ENCODE measurements around the gene GKN2. TPM values are rescaled to one million over a fixed set of nuclear protein-coding genes. Genes with fewer than 3 reads are reported as not detected.

Gene GKN2
- total RNA-seq, 1 experiment from 2014 or later = not detected

GRCh38 chr2:68916226-68916625 is 36.5 kb downstream of the GKN2 start:
- Histone ChIP-seq H2AFZ (no peak overlapping the region), H3K27ac (no peak overlapping the region), H3K4me1 (replicated peaks; ENCODE audit: insufficient read depth) (0 out of 2 replicates have a peak, but pooled peaks cover 6% of the 10 kb centered on the region), H3K9me2 (ENCODE audit: insufficient read depth) (no peaks in the 10 kb centered on the region; the same call in 1 of the 2 replicates), H3F3A (ENCODE audit: insufficient read depth, low read depth) (no peaks in the 10 kb centered on the region), H3K27me3 (ENCODE audit: insufficient read depth, low read depth) (no peaks in the 10 kb centered on the region), H3K4me3 (no peak overlapping the region), H3K4me2 (no peak overlapping the region), H3K9me3 (ENCODE audit: insufficient read depth, low read depth) (no peaks in the 10 kb centered on the region), H3K79me2 (ENCODE audit: low read depth) (no peaks in the 10 kb centered on the region), H3K36me3 (ENCODE audit: low read depth) (no peaks in the 10 kb centered on the region), H4K20me1 (ENCODE audit: insufficient read depth) (no peaks in the 10 kb centered on the region)
- BruUV-seq (replicated peaks) = no TSS peak
- ChIA-PET CTCF (no interaction called here), POLR2A (ENCODE audit: unreplicated experiment) (no interaction called here)
- intact Hi-C loops (cut with micrococcal nuclease; ENCODE audit: unreplicated experiment) = no loop called here
- no peak for DNase-seq
- TF ChIP-seq EZH2 (IDR thresholded peaks at IDR 0.05; ENCODE audit: low read depth) (no peak), CTCF (conservative IDR thresholded peaks at IDR 0.05) (no peak)

- CTCF ChIA-PET = no interaction called here
- H3K36me3 ChIP-seq (ENCODE audit: low read depth) = no peaks in the 10 kb centered on the region
- intact Hi-C loops (cut with micrococcal nuclease; ENCODE audit: unreplicated experiment) = no loop called here
- TF ChIP-seq CTCF (conservative IDR thresholded peaks at IDR 0.05) (no peak), EZH2 (IDR thresholded peaks at IDR 0.05; ENCODE audit: low read depth) (no peak)
- no peaks in the 10 kb centered on the region; the same call in 1 of the 2 replicates for H3K9me2 ChIP-seq (ENCODE audit: insufficient read depth)
- H3F3A ChIP-seq (ENCODE audit: insufficient read depth, low read depth) = no peaks in the 10 kb centered on the region
- H3K4me3 ChIP-seq = no peak overlapping the region
- no peaks in the 10 kb centered on the region for H3K9me3 ChIP-seq (ENCODE audit: insufficient read depth, low read depth)
- no TSS peak for BruUV-seq (replicated peaks)
- no peak overlapping the region for H2AFZ ChIP-seq
- no peaks in the 10 kb centered on the region for H3K79me2 ChIP-seq (ENCODE audit: low read depth)
- POLR2A ChIA-PET (ENCODE audit: unreplicated experiment) = no interaction called here
- H3K27ac ChIP-seq = no peak overlapping the region
- DNase-seq = no peak
- H3K4me1 ChIP-seq (replicated peaks; ENCODE audit: insufficient read depth) = 0 out of 2 replicates have a peak, but pooled peaks cover 6% of the 10 kb centered on the region
- no peaks in the 10 kb centered on the region for H4K20me1 ChIP-seq (ENCODE audit: insufficient read depth)
- no peak overlapping the region for H3K4me2 ChIP-seq
- no peaks in the 10 kb centered on the region for H3K27me3 ChIP-seq (ENCODE audit: insufficient read depth, low read depth)
Observed at GRCh38 chr2:68915393-68915792, 37.3 kb downstream of the GKN2 start.

- Histone ChIP-seq H4K20me1 (ENCODE audit: insufficient read depth) (no peaks in the 10 kb centered on the region), H3K79me2 (ENCODE audit: low read depth) (no peaks in the 10 kb centered on the region), H2AFZ (no peak overlapping the region), H3F3A (ENCODE audit: insufficient read depth, low read depth) (peaks cover 8% of the 10 kb centered on the region; the same call in 1 of the 2 replicates), H3K9me2 (ENCODE audit: insufficient read depth) (no peaks in the 10 kb centered on the region; the same call in 1 of the 2 replicates), H3K9me3 (ENCODE audit: insufficient read depth, low read depth) (no peaks in the 10 kb centered on the region), H3K4me3 (no peak overlapping the region), H3K4me1 (replicated peaks; ENCODE audit: insufficient read depth) (peaks cover 9% of the 10 kb centered on the region), H3K36me3 (ENCODE audit: low read depth) (no peaks in the 10 kb centered on the region), H3K27me3 (ENCODE audit: insufficient read depth, low read depth) (no peaks in the 10 kb centered on the region), H3K4me2 (no peak overlapping the region), H3K27ac (no peak overlapping the region)
- ChIA-PET POLR2A (ENCODE audit: unreplicated experiment) (no interaction called here), CTCF (no interaction called here)
- intact Hi-C loops (cut with micrococcal nuclease; ENCODE audit: unreplicated experiment) = no loop called here
- TF ChIP-seq EZH2 (IDR thresholded peaks at IDR 0.05; ENCODE audit: low read depth) = no peak
- DNase-seq = no peak
- BruUV-seq (replicated peaks) = no TSS peak
Observed at GRCh38 chr2:68913359-68913758, 39.3 kb downstream of the GKN2 start.

GRCh38 chr2:68912732-68913131 is 40.0 kb downstream of the GKN2 start:
- DNase-seq = no peak

More at GRCh38 chr2:68912732-68913131, 40.0 kb downstream of the GKN2 start:
- CTCF ChIA-PET = no interaction called here
- Histone ChIP-seq H3K79me2 (ENCODE audit: low read depth) (no peaks in the 10 kb centered on the region), H3K27ac (no peak overlapping the region), H3K36me3 (ENCODE audit: low read depth) (no peaks in the 10 kb centered on the region), H3F3A (ENCODE audit: insufficient read depth, low read depth) (peaks cover 8% of the 10 kb centered on the region; the same call in 1 of the 2 replicates), H3K4me2 (no peak overlapping the region), H2AFZ (no peak overlapping the region), H3K9me3 (ENCODE audit: insufficient read depth, low read depth) (no peaks in the 10 kb centered on the region), H3K4me1 (replicated peaks; ENCODE audit: insufficient read depth) (peaks cover 16% of the 10 kb centered on the region), H3K27me3 (ENCODE audit: insufficient read depth, low read depth) (no peaks in the 10 kb centered on the region), H4K20me1 (ENCODE audit: insufficient read depth) (no peaks in the 10 kb centered on the region), H3K4me3 (no peak overlapping the region), H3K9me2 (ENCODE audit: insufficient read depth) (no peaks in the 10 kb centered on the region; the same call in 1 of the 2 replicates)
- POLR2A ChIA-PET (ENCODE audit: unreplicated experiment) = no interaction called here
- BruUV-seq (replicated peaks) = no TSS peak
- intact Hi-C loops (cut with micrococcal nuclease; ENCODE audit: unreplicated experiment) = no loop called here
- no peak for TF ChIP-seq EZH2 (IDR thresholded peaks at IDR 0.05; ENCODE audit: low read depth)
- TF ChIP-seq CTCF (conservative IDR thresholded peaks at IDR 0.05) = no peak

Measured in PC-9 (cell line).